ENCODE measurements around the gene C1orf94. TPM values are rescaled to one million over a fixed set of nuclear protein-coding genes. Genes with fewer than 3 reads are reported as not detected.

C1orf94 gene
- polyA plus RNA-seq, 1 donor from 2014 or later: not detected

DNA sequence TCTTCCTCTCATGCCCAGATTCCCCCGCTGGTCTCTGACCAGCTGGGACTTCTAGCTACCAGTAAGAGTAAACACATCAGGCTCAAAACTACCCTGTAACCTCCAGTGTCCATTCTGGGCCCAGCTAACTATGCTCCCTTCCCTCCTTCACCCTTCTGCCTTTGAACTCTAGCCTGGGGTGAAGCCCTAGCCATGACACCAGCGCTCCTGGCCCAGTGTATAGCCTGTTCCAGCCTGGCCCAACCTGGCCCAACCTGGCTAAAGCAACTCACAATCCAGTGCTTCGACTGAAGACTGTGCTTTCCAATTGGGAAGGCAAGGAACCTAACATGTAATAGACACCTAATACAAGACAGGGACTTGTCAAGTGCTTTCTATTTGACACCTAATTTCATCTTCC lies 39.3 kb upstream of the C1orf94 start:
- no peak overlapping the region for H3K9ac ChIP-seq (ENCODE audit: low read length)
- H3K4me2 ChIP-seq (ENCODE audit: low read length): no peak overlapping the region
- H3K9me3 ChIP-seq (ENCODE audit: low read length): no peaks in the 10 kb centered on the region
- H3K36me3 ChIP-seq (ENCODE audit: insufficient read depth, low read length): no peaks in the 10 kb centered on the region
- no peak overlapping the region for H2AFZ ChIP-seq (ENCODE audit: low read depth, low read length)
- no peaks in the 10 kb centered on the region for H3K9me2 ChIP-seq (ENCODE audit: insufficient read depth, low read length)
- no peaks in the 10 kb centered on the region for H3K79me2 ChIP-seq (replicated peaks; ENCODE audit: insufficient read depth, low read length)
- no peaks in the 10 kb centered on the region for H3K27me3 ChIP-seq (ENCODE audit: insufficient read depth, low read depth, low read length)
- TF ChIP-seq SMC3 (conservative IDR thresholded peaks at IDR 0.05; ENCODE audit: poor library complexity) (no peak), EZH2 (IDR thresholded peaks at IDR 0.05; ENCODE audit: borderline replicate concordance, insufficient read depth, low read length, poor library complexity, severe bottlenecking) (no peak), TAF1 (IDR thresholded peaks at IDR 0.05; ENCODE audit: low read depth) (no peak), MXI1 (conservative IDR thresholded peaks at IDR 0.05; ENCODE audit: poor library complexity, severe bottlenecking) (no peak), EP300 (conservative IDR thresholded peaks at IDR 0.05; ENCODE audit: poor library complexity, severe bottlenecking) (no peak), RAD21 (conservative IDR thresholded peaks at IDR 0.05) (no peak), POLR2AphosphoS5 (IDR thresholded peaks at IDR 0.05) (no peak)
- TF ChIP-seq, protein P1, sequence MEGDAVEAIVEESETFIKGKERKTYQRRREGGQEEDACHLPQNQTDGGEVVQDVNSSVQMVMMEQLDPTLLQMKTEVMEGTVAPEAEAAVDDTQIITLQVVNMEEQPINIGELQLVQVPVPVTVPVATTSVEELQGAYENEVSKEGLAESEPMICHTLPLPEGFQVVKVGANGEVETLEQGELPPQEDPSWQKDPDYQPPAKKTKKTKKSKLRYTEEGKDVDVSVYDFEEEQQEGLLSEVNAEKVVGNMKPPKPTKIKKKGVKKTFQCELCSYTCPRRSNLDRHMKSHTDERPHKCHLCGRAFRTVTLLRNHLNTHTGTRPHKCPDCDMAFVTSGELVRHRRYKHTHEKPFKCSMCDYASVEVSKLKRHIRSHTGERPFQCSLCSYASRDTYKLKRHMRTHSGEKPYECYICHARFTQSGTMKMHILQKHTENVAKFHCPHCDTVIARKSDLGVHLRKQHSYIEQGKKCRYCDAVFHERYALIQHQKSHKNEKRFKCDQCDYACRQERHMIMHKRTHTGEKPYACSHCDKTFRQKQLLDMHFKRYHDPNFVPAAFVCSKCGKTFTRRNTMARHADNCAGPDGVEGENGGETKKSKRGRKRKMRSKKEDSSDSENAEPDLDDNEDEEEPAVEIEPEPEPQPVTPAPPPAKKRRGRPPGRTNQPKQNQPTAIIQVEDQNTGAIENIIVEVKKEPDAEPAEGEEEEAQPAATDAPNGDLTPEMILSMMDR (IDR thresholded peaks at IDR 0.05; ENCODE audit: poor library complexity, severe bottlenecking): no peak
- TF ChIP-seq, protein P2, sequence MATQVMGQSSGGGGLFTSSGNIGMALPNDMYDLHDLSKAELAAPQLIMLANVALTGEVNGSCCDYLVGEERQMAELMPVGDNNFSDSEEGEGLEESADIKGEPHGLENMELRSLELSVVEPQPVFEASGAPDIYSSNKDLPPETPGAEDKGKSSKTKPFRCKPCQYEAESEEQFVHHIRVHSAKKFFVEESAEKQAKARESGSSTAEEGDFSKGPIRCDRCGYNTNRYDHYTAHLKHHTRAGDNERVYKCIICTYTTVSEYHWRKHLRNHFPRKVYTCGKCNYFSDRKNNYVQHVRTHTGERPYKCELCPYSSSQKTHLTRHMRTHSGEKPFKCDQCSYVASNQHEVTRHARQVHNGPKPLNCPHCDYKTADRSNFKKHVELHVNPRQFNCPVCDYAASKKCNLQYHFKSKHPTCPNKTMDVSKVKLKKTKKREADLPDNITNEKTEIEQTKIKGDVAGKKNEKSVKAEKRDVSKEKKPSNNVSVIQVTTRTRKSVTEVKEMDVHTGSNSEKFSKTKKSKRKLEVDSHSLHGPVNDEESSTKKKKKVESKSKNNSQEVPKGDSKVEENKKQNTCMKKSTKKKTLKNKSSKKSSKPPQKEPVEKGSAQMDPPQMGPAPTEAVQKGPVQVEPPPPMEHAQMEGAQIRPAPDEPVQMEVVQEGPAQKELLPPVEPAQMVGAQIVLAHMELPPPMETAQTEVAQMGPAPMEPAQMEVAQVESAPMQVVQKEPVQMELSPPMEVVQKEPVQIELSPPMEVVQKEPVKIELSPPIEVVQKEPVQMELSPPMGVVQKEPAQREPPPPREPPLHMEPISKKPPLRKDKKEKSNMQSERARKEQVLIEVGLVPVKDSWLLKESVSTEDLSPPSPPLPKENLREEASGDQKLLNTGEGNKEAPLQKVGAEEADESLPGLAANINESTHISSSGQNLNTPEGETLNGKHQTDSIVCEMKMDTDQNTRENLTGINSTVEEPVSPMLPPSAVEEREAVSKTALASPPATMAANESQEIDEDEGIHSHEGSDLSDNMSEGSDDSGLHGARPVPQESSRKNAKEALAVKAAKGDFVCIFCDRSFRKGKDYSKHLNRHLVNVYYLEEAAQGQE (IDR thresholded peaks at IDR 0.05; ENCODE audit: borderline replicate concordance): no peak
- no peak overlapping the region for H3K27ac ChIP-seq (ENCODE audit: low read length)
- no peak overlapping the region for H3K4me3 ChIP-seq (ENCODE audit: low read length)
- no peaks in the 10 kb centered on the region for H4K20me1 ChIP-seq (ENCODE audit: insufficient read depth)
- no peaks in the 10 kb centered on the region for H3F3A ChIP-seq (ENCODE audit: insufficient read depth, low read length, poor library complexity, severe bottlenecking)

DNA sequence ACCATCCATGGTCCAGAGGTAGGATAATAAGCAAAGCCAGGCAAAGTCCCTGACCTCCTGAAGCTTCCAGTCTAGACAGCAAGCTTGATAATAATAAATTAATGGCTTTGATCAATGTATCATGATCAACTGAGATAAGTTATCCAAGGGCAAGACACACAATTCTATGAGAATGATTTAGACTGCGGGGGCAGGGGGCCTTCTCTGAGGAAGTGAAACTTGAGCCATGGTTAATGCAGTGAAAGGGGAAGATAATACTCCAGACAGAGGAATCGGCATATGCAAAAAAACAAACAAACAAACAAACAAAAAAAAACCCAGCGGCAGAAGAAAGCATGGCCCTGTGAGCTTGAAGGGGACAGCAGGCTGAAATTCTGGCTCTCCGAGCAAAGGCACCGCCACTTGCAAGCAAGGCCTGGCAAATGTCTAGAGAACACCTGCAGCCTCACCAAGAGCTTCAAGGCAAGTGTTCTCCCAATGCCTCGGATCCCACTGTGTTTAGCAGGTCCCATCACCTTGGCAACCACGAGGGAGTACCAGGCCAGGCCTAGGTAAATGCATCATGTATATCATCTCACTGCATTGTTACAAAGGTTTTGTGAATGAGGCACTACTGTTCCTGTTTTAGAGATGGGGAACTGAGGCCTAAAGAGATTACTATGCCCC lies 36.6 kb upstream of the C1orf94 start:
- H3K9ac ChIP-seq (ENCODE audit: low read length): no peak overlapping the region
- H3K9me2 ChIP-seq (ENCODE audit: insufficient read depth, low read length): no peaks in the 10 kb centered on the region
- no peaks in the 10 kb centered on the region for H3F3A ChIP-seq (ENCODE audit: insufficient read depth, low read length, poor library complexity, severe bottlenecking)
- no peaks in the 10 kb centered on the region for H3K9me3 ChIP-seq (ENCODE audit: low read length)
- H4K20me1 ChIP-seq (ENCODE audit: insufficient read depth): no peaks in the 10 kb centered on the region
- H3K27me3 ChIP-seq (ENCODE audit: insufficient read depth, low read depth, low read length): no peaks in the 10 kb centered on the region
- TF ChIP-seq MXI1 (conservative IDR thresholded peaks at IDR 0.05; ENCODE audit: poor library complexity, severe bottlenecking): no peak
- no peak for TF ChIP-seq RAD21 (conservative IDR thresholded peaks at IDR 0.05)
- no peak for TF ChIP-seq SMC3 (conservative IDR thresholded peaks at IDR 0.05; ENCODE audit: poor library complexity)
- TF ChIP-seq EZH2 (IDR thresholded peaks at IDR 0.05; ENCODE audit: borderline replicate concordance, insufficient read depth, low read length, poor library complexity, severe bottlenecking): no peak
- TF ChIP-seq EP300 (conservative IDR thresholded peaks at IDR 0.05; ENCODE audit: poor library complexity, severe bottlenecking): no peak
- TF ChIP-seq POLR2AphosphoS5 (IDR thresholded peaks at IDR 0.05): no peak
- TF ChIP-seq, protein P1 (IDR thresholded peaks at IDR 0.05; ENCODE audit: poor library complexity, severe bottlenecking): no peak
- no peak for TF ChIP-seq TAF1 (IDR thresholded peaks at IDR 0.05; ENCODE audit: low read depth)
- TF ChIP-seq, protein P2 (IDR thresholded peaks at IDR 0.05; ENCODE audit: borderline replicate concordance): no peak
- no peak overlapping the region for H3K4me2 ChIP-seq (ENCODE audit: low read length)
- no peaks in the 10 kb centered on the region for H3K36me3 ChIP-seq (ENCODE audit: insufficient read depth, low read length)
- H3K27ac ChIP-seq (ENCODE audit: low read length): no peak overlapping the region
- no peak overlapping the region for H3K4me3 ChIP-seq (ENCODE audit: low read length)
- no peak overlapping the region for H2AFZ ChIP-seq (ENCODE audit: low read depth, low read length)
- H3K79me2 ChIP-seq (replicated peaks; ENCODE audit: insufficient read depth, low read length): no peaks in the 10 kb centered on the region

All from neural cell (in vitro differentiated cells).